ENCODE results near the gene EEF1AKMT1.

EEF1AKMT1 gene

GRCh38 chr13:20729633-20730585 lies 43.9 kb downstream of the EEF1AKMT1 start:
- Histone ChIP-seq H3K4me2 (no peak overlapping the region), H3K4me3 (no peak overlapping the region), H3K27me3 (no peaks in the 10 kb centered on the region), H3K27ac (no peak overlapping the region), H3K9me3 (replicated peaks in 1 of 11) (no peaks in the 10 kb centered on the region; a peak in 2 of 22 replicates), H3K36me3 (peaks cover 9 to 49% (median 24%) of the 10 kb centered on the region in 11 experiments; a peak in 19 of 22 replicates), H3K4me1 (peaks cover 0 to 5% (median 0%) of the 10 kb centered on the region in 10 experiments; a peak in 2 of 20 replicates), H3K9ac (no peak overlapping the region), H4K20me1 (no peaks in the 10 kb centered on the region)
- TF ChIP-seq Cebpa-rat (IDR thresholded peaks at IDR 0.05), result no peak

DNA sequence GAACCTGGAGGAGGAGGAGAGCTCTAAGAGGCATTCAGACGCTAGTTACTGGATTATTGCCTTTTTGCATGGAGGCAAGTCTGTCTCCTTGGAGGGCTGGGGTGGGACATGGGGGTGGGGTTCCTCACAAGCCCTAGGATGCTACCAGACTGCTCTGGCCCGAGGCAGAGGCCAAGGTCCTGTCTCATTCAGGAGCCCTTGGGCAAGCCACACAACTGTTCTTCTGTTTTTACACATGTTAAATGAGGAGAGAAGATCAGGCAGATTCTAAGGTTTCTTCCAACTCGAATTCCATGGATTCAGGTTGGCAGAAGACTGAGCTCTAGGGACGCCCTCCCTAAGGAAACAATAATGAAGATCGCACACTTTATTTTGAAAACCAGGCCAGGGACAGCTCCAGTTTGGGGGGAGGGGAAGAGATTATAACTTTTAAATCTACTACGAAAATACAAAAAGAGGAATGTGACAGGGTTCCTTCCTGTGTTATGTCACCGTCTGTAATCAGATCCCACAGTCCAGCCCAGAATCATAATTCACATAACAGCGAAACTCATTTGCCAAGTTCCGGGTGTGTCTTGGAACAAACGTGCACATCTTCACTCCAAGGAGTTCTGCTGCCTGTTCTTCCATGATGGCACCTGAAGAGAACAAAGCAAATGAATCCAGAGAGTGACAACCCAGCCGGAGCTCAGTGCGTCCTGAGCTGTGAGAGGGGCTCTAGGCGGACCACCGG lies 45.0 kb downstream of the EEF1AKMT1 start:
- no peak overlapping the region for H3K9ac ChIP-seq
- H3K4me2 ChIP-seq, result no peak overlapping the region; a peak in 1 of 22 replicates
- H3K4me3 ChIP-seq, result no peak overlapping the region
- H4K20me1 ChIP-seq, result no peaks in the 10 kb centered on the region
- peaks cover 9 to 40% (median 22%) of the 10 kb centered on the region in 11 experiments; a peak in 19 of 22 replicates for H3K36me3 ChIP-seq
- no peak for TF ChIP-seq Cebpa-rat (IDR thresholded peaks at IDR 0.05)
- no peak overlapping the region for H3K27ac ChIP-seq
- H3K4me1 ChIP-seq, result peaks cover 0 to 5% (median 0%) of the 10 kb centered on the region in 10 experiments; a peak in 2 of 20 replicates
- H3K27me3 ChIP-seq, result no peaks in the 10 kb centered on the region
- no peaks in the 10 kb centered on the region; a peak in 2 of 22 replicates for H3K9me3 ChIP-seq (replicated peaks in 1 of 11)

- Histone ChIP-seq H3K9ac (no peak overlapping the region), H3K27ac (no peak overlapping the region), H3K4me3 (no peak overlapping the region), H3K4me2 (no peak overlapping the region), H4K20me1 (no peaks in the 10 kb centered on the region), H3K9me3 (replicated peaks in 1 of 11) (no peaks in the 10 kb centered on the region; a peak in 2 of 22 replicates), H3K36me3 (peaks cover 9 to 38% (median 22%) of the 10 kb centered on the region in 11 experiments; a peak in 19 of 22 replicates), H3K4me1 (peaks cover 0 to 5% (median 0%) of the 10 kb centered on the region in 10 experiments; a peak in 2 of 20 replicates), H3K27me3 (no peaks in the 10 kb centered on the region)
- TF ChIP-seq Cebpa-rat (IDR thresholded peaks at IDR 0.05), result no peak
These were observed 45.9 kb downstream of the EEF1AKMT1 start for GRCh38 chr13:20727856-20728255.

DNA sequence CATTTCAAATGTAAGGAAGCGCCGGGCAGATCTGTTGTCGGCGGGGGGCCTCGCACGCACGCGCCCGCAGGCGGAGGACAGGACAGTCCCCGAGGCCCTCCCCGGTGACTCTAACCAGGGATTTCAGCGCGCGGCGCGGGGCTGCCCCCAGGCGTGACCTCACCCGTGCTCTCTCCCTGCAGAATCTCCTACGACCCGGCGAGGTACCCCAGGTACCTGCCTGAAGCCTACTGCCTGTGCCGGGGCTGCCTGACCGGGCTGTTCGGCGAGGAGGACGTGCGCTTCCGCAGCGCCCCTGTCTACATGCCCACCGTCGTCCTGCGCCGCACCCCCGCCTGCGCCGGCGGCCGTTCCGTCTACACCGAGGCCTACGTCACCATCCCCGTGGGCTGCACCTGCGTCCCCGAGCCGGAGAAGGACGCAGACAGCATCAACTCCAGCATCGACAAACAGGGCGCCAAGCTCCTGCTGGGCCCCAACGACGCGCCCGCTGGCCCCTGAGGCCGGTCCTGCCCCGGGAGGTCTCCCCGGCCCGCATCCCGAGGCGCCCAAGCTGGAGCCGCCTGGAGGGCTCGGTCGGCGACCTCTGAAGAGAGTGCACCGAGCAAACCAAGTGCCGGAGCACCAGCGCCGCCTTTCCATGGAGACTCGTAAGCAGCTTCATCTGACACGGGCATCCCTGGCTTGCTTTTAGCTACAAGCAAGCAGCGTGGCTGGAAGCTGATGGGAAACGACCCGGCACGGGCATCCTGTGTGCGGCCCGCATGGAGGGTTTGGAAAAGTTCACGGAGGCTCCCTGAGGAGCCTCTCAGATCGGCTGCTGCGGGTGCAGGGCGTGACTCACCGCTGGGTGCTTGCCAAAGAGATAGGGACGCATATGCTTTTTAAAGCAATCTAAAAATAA lies 52.1 kb downstream of the EEF1AKMT1 start:
- no peak for TF ChIP-seq Cebpa-rat (IDR thresholded peaks at IDR 0.05)
- Histone ChIP-seq H3K4me3 (no peak overlapping the region), H3K27ac (no peak overlapping the region), H3K27me3 (no peaks in the 10 kb centered on the region), H3K9me3 (replicated peaks in 1 of 11) (no peaks in the 10 kb centered on the region), H3K4me1 (peaks cover 0 to 7% (median 0%) of the 10 kb centered on the region in 10 experiments; a peak in 3 of 20 replicates), H3K9ac (no peak overlapping the region), H3K4me2 (0 out of 22 replicates have a peak overlapping the region, but pooled peaks of 2 of the 11 experiments have one; percentile 17 to 20), H4K20me1 (peaks cover 0 to 7% (median 0%) of the 10 kb centered on the region in 11 experiments; a peak in 1 of 22 replicates), H3K36me3 (no peaks in the 10 kb centered on the region)

GRCh38 chr13:20721058-20721453 lies 52.7 kb downstream of the EEF1AKMT1 start:
- H3K4me3 ChIP-seq, result no peak overlapping the region
- no peaks in the 10 kb centered on the region for H3K9me3 ChIP-seq (replicated peaks in 1 of 11)
- H3K4me1 ChIP-seq, result peaks cover 0 to 7% (median 0%) of the 10 kb centered on the region in 10 experiments; a peak in 3 of 20 replicates
- H3K27me3 ChIP-seq, result no peaks in the 10 kb centered on the region
- H3K4me2 ChIP-seq, result no peak overlapping the region
- TF ChIP-seq Cebpa-rat (IDR thresholded peaks at IDR 0.05), result no peak
- H3K36me3 ChIP-seq, result no peaks in the 10 kb centered on the region
- no peak overlapping the region for H3K27ac ChIP-seq
- H4K20me1 ChIP-seq, result peaks cover 0 to 7% (median 0%) of the 10 kb centered on the region in 11 experiments; a peak in 1 of 22 replicates
- H3K9ac ChIP-seq, result no peak overlapping the region

DNA sequence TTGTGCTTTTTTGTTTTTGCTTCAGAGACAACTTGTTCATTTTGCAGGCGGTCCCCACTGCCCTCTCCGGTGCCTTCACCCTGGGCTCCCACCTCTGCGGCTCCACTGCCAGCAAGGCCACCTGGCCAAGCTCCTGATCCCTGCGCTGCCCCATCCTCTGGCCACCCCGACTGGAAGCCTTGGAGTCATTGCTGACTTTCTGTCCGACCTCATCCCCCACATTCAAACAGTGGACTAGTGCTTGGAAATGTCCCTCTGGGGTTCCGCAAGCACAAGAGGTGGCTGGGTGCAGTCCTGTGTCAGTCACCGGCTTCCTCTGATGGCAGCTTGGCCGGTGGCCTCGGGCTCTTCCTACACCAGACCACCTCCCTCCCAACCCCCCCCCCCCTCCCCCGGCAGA lies 53.3 kb downstream of the EEF1AKMT1 start:
- H4K20me1 ChIP-seq, result peaks cover 0 to 7% (median 0%) of the 10 kb centered on the region in 11 experiments; a peak in 1 of 22 replicates
- H3K9ac ChIP-seq, result no peak overlapping the region
- H3K4me2 ChIP-seq, result no peak overlapping the region
- H3K9me3 ChIP-seq (replicated peaks in 1 of 11), result no peaks in the 10 kb centered on the region
- no peak for TF ChIP-seq Cebpa-rat (IDR thresholded peaks at IDR 0.05)
- H3K4me3 ChIP-seq, result no peak overlapping the region
- peaks cover 0 to 7% (median 0%) of the 10 kb centered on the region in 10 experiments; a peak in 3 of 20 replicates for H3K4me1 ChIP-seq
- no peaks in the 10 kb centered on the region for H3K27me3 ChIP-seq
- H3K36me3 ChIP-seq, result no peaks in the 10 kb centered on the region
- no peak overlapping the region for H3K27ac ChIP-seq

DNA sequence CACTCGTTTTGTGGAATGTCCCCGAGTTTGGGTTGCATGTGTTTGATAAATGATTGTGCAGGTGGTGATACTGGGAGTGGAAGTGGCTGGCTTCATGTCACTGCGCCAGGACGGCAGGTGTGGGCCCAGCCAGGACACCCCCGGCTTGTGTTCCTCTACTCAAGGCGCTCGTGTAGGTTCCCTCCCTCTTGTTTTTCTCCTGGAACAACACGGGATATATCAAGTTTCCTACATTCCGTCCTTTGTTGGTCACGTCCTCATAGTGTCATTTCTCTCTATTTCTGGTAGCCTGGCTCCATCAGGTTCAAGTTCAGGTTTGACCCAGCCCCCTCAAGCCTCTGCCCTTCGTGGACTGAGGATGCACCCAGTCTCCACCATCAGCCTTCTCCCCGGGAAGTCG lies 54.0 kb downstream of the EEF1AKMT1 start:
- Histone ChIP-seq H3K4me1 (peaks cover 0 to 7% (median 0%) of the 10 kb centered on the region in 10 experiments; a peak in 3 of 20 replicates), H3K27ac (no peak overlapping the region), H3K36me3 (no peaks in the 10 kb centered on the region), H3K9me3 (replicated peaks in 1 of 11) (no peaks in the 10 kb centered on the region), H3K4me2 (no peak overlapping the region), H3K9ac (no peak overlapping the region), H3K27me3 (no peaks in the 10 kb centered on the region), H4K20me1 (peaks cover 0 to 7% (median 0%) of the 10 kb centered on the region in 11 experiments; a peak in 1 of 22 replicates), H3K4me3 (no peak overlapping the region)
- no peak for TF ChIP-seq Cebpa-rat (IDR thresholded peaks at IDR 0.05)

DNA sequence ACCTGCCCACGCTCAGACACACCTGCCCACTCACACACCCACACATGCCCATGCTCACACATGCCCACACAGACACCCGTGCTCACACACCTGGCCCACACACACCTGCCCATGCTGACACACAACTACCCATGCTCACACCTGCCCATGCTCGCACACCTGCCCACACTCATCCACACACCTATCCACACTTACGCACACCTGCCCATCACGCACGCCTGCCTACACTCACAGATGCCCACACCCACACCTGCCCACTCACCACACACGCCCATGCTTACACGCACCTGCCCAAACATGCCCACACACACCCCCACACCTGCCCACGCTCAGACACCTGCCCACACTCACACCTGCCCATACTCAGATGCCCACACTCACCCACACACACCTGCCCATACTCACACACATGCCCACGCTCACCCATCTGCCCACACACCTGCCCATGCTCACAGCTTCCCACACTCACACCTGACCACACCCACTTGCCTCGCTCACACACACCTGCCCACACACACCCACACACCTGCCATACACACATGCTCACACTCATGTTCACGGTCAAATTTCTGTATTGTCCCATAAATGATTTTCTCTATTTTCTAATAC lies 54.7 kb downstream of the EEF1AKMT1 start:
- H3K36me3 ChIP-seq, result no peaks in the 10 kb centered on the region
- TF ChIP-seq Cebpa-rat (IDR thresholded peaks at IDR 0.05), result no peak
- no peak overlapping the region for H3K4me2 ChIP-seq
- no peak overlapping the region for H3K27ac ChIP-seq
- no peak overlapping the region for H3K4me3 ChIP-seq
- H3K4me1 ChIP-seq, result peaks cover 0 to 7% (median 0%) of the 10 kb centered on the region in 10 experiments; a peak in 5 of 20 replicates
- no peak overlapping the region for H3K9ac ChIP-seq
- H3K27me3 ChIP-seq, result no peaks in the 10 kb centered on the region
- H3K9me3 ChIP-seq (replicated peaks in 1 of 11), result no peaks in the 10 kb centered on the region
- H4K20me1 ChIP-seq, result peaks cover 0 to 7% (median 0%) of the 10 kb centered on the region in 11 experiments; a peak in 1 of 22 replicates
